Measurements from ENCODE around the gene EPB41L2.

GRCh38 chr6:131009790-131010189, 53.3 kb downstream of the EPB41L2 start:
- TF ChIP-seq CREM (CRISPR knock-in tag; IDR thresholded peaks at IDR 0.05) (no peak), ZNF232 (CRISPR knock-in tag; IDR thresholded peaks at IDR 0.05) (no peak), GABPB1 (CRISPR knock-in tag; IDR thresholded peaks at IDR 0.05) (no peak), CTCF (IDR thresholded peaks at IDR 0.05) (no peak), ZNF138 (CRISPR knock-in tag; conservative IDR thresholded peaks at IDR 0.05) (no peak), MAX (CRISPR knock-in tag; IDR thresholded peaks at IDR 0.05) (no peak), FOXK1 (CRISPR knock-in tag; IDR thresholded peaks at IDR 0.05) (no peak), ZBTB43 (CRISPR knock-in tag; IDR thresholded peaks at IDR 0.05) (no peak), USF2 (CRISPR knock-in tag; IDR thresholded peaks at IDR 0.05) (no peak)
